GM10266 (cell line): Measurements from ENCODE around the gene C21orf58.
"Not testable (repeated sequence)": the region's sequence is repeated elsewhere in the genome, so short reads cannot be mapped to it uniquely, and the experiment has no call there.

Source experiments
- DNase-seq: peaks from one replicate; pipeline ENCODE4 v3.0.0; 2012; ENCODE audit errors: extremely low spot score
- TF ChIP-seq, protein P1 (sequence below): IDR thresholded peaks from 2 replicates; pipeline ENCODE4 v1.5.1; 2012; ENCODE audit warnings: mild to moderate bottlenecking, low read depth; ENCODE audit not compliant: control insufficient read depth, insufficient read depth; ENCODE audit errors: missing control alignments

The C21orf58 gene

DNA sequence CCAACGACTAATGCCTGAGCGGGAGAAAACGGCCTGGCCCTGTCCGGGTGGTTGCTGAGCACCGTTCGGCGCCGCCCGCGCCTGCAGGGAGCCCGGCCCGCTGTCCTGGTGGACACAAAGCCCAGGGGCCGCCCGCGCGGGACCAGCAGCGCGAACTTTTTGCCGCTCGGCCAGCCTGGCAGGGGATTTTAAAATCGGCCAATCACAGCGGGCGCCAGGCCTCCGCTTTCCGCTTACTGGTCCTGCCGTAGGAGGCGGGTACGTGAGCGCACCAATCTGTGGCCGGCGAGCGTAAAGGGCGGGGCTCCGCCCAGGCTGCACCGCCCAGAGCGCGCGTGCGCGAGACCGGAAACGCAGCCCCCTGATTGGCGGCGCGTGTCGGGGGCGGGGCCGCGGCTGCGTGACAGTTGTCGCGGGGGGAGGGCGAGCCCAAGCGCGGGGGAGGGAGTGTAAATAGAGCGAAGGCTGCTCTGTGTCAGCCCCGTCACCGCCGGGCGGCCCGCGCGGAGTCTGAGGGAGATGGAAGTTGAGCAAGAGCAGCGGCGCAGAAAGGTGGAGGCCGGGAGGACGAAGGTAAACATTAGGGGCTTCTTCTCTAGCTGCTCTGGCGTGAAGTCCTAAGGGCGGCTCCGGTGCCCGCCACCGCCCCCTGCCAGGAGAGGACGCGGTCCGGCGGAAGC lies at the start of gene C21orf58, which contains the start of gene PCNT:
Gene C21orf58, minus strand, starts transcription at position 161 of the 680 bp plus-strand sequence. CDS start 1,132 bp downstream, outside the sequence.
Gene PCNT, plus strand, starts transcription at position 447 of the 680 bp plus-strand sequence. Its CDS starts 73 bp downstream, at position 520.
- TF ChIP-seq, protein P1, sequence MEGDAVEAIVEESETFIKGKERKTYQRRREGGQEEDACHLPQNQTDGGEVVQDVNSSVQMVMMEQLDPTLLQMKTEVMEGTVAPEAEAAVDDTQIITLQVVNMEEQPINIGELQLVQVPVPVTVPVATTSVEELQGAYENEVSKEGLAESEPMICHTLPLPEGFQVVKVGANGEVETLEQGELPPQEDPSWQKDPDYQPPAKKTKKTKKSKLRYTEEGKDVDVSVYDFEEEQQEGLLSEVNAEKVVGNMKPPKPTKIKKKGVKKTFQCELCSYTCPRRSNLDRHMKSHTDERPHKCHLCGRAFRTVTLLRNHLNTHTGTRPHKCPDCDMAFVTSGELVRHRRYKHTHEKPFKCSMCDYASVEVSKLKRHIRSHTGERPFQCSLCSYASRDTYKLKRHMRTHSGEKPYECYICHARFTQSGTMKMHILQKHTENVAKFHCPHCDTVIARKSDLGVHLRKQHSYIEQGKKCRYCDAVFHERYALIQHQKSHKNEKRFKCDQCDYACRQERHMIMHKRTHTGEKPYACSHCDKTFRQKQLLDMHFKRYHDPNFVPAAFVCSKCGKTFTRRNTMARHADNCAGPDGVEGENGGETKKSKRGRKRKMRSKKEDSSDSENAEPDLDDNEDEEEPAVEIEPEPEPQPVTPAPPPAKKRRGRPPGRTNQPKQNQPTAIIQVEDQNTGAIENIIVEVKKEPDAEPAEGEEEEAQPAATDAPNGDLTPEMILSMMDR, result no peak
- peak; percentile 99 for DNase-seq

DNA sequence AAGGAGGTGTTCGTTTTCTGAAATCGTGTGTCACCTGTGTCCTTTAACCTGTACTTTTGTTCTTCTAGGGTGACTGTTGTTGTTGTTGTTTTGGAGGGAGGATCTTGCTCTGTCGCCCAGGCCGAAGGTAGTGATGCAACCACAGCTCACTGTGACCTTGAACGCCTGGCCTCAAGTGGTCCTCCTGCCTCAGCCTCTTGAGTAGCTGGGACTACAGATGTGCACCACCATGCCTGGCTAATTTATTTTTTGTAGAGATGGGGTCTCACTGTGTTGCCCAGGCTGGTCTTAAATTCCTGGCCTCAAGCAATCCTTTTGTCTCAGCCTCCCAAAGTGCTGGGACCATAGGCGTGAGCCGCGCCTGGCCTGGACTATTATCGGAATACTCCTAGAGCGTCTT lies 49.3 kb upstream of the C21orf58 start:
- not testable (repeated sequence) for DNase-seq

DNA sequence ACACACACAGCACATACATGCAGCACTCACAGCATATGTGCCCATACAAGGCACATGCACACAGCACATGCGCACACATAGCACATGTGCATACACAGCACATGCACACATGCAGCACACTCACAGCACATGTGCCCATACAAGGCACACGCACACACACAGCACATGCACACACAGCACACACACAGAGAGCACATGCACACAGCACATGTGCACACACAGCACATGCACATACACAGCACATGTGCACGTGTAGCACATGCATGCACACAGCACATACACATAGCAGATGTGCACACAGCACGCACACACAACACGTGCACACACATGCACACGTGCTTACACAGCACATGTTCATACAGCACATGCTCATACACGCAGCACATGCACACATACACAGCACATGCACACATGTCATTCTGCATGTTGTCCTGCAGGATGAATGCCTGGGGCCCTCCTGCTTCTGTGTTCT lies 48.4 kb upstream of the C21orf58 start:
- TF ChIP-seq, protein P1, result no peak
- DNase-seq, result no peak

DNA sequence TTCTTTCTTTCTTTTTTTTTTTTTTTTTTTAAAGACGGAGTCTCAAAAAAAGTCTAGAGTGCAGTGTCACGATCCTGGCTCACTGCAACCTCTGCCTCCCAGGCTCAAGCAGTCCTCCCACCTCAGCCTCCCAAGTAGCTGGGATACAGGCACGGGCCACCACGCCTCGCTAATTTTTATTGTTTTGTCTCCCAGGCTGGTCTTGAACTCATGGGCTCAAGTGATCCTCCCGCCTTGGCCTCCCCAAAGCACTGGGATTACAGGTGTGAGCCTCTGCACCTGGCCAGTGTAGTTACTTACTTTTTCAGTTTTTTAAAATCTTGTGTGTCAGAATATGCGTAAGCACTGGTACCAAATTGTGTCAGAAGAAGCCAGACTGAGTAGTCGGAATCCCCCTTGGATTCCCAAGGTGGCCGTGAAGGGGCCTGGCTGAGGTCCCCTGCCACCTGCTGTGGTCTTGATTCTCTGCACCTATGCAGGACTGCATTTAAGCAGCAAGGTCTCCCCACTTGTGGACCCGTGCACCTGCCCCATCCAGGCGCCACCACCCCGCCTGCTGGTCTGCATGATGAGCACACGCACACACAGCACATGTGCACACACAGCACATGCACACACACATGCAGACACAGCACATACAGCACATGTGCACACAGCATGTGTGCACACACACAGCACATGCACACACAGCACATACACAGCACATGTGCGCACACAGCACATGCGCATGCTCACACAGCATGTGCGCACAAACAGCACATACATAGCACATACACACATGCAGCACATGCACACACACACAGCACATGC lies 47.7 kb upstream of the C21orf58 start:
- TF ChIP-seq, protein P1, result no peak
- no peak for DNase-seq

DNA sequence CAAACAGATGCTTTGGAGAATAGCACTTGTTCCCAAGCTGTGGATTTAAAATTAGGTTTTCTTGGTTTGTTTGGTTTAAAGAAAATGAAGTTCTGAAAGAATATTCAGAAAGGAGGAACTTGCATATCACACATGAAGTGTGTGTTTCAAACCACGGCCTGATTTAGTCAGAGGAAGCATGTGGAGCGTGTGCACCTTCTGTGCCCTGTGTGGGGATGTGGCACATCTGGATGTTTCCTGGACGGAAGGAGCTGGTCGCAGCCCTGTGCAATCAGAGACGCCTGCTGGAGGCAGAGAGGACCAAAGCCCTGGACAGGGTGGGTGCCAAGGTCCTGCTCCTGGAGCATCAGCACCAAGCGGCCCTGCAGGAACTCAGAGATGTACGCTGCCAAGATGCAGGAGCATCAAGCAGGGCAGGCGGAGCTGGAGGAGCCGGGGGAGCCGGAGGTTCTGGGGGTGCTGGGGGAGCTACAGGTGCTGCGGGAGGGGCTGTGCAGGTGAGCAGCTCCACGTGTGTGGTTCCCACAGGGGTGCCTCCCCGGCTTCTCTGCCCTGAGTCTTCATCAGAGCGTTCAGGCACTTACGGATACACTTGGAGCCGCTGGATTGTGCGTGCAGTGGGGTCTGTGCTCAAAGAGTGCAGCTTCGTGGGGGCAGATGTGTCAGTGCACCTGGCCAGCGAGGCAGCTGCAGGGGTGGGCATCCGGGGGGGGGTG lies 46.0 kb upstream of the C21orf58 start:
- TF ChIP-seq, protein P1, result no peak
- peak; percentile 68 for DNase-seq

DNA sequence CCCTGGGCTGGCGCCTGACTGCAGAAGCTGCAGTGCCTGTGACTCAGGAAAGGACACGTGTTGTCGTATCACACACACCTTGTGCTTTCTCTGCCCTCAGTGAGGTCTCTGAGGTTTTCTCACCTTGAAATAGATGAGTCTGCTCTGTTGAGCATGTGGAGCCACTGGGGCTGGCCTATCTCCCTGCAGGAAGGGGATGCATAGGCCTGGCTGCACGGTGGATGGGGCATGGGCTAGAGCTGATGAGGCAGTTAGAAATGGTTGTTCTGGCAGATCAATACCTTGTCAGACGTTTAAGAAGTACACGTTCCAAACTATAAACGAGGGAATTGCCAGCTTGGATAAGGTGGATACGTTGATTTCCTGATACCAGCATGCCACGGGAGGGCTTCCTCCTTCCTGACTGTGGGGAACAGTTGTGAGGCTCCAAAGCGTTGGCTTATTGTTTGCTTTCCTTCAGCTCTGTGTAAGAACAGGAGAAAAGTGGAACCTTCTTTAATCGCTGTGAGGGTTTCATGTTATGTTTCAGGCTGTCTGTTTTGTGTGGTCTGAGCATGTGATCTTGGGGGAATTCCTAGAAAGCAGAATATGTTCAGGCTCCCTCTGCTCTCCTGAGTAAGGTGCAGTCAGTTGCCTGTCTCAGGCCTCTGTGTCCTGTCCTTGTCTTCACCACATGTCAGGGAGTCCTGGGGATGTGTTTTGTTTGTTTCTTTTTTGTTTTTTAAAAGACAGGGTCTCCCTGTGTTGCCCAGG lies 45.0 kb upstream of the C21orf58 start:
- TF ChIP-seq, protein P1, result no peak
- peak; percentile 92 for DNase-seq

DNA sequence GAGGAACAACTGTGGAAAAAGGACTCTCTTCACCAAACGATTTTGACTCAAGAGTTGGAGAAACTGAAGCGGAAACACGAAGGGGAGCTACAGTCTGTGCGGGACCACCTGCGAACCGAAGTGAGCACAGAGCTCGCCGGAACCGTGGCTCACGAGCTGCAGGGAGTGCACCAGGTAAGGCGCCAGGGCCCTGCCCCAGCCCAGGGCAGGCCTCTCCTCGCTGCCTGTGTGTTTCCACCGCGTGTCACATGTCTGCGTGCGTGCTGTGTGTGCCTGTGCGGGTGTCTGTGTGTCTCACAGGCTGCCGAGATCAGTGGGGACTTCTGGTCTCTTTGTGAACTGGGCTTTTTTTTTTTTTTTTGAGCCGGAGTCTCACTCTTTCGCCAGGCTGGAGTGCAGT lies 43.3 kb upstream of the C21orf58 start:
- TF ChIP-seq, protein P1, result no peak
- no peak for DNase-seq
